HEK293T (cell line): ENCODE results near the gene RNASEH1.

Experiments
- CTCF ChIA-PET: fragments of 350-600 bp; formaldehyde crosslinking; extraction: SDS; loops from one replicate; lab custom pipeline; 2021; ENCODE audit warnings: antibody characterized with exemption, inconsistent platforms; lab: Yijun Ruan, JAX
- POLR2A ChIA-PET: fragments of 350-600 bp; formaldehyde crosslinking; extraction: SDS; loops from one replicate; lab custom pipeline; 2020; ENCODE audit warnings: antibody characterized with exemption, inconsistent platforms; lab: Yijun Ruan, JAX
- DNase-seq: peaks from one replicate; pipeline ENCODE4 v3.0.0; 2012; ENCODE audit warnings: mixed read lengths; ENCODE audit errors: extremely low spot score
- ARNT ChIP-seq: fragments of 450-650 bp; IDR thresholded peaks from 2 replicates; pipeline ENCODE4 v1.6.1; 2017; ENCODE audit warnings: mild to moderate bottlenecking
- BHLHE40 ChIP-seq: fragments of 450-650 bp; IDR thresholded peaks from 2 replicates; pipeline ENCODE4 v1.6.1; 2016; ENCODE audit warnings: mild to moderate bottlenecking, moderate library complexity, borderline replicate concordance
- CTBP1 ChIP-seq: fragments of 450-650 bp; IDR thresholded peaks from 2 replicates; pipeline ENCODE4 v1.6.1; 2016; ENCODE audit warnings: borderline replicate concordance
- ELF4 ChIP-seq: fragments of 450-650 bp; IDR thresholded peaks from 2 replicates; pipeline ENCODE4 v1.6.1; 2017; ENCODE audit warnings: antibody characterized with exemption
- FOXA1 ChIP-seq: fragments of 450-650 bp; IDR thresholded peaks from 2 replicates; pipeline ENCODE4 v1.6.1; 2016; ENCODE audit warnings: mild to moderate bottlenecking
- FOXK2 ChIP-seq: fragments of 450-650 bp; IDR thresholded peaks from 2 replicates; pipeline ENCODE4 v1.6.1; 2016; ENCODE audit warnings: mild to moderate bottlenecking
- FOXM1 ChIP-seq: fragments of 450-650 bp; IDR thresholded peaks from 2 replicates; pipeline ENCODE4 v1.6.1; 2017; ENCODE audit warnings: mild to moderate bottlenecking, borderline replicate concordance
- HDGF ChIP-seq: fragments of 450-650 bp; IDR thresholded peaks from 2 replicates; pipeline ENCODE4 v1.6.1; 2017; ENCODE audit warnings: antibody characterized with exemption, borderline replicate concordance
- L3MBTL2 ChIP-seq: fragments of 450-650 bp; conservative IDR thresholded peaks from 2 replicates; pipeline ENCODE4 v1.6.1; 2016; ENCODE audit warnings: mild to moderate bottlenecking
- LEF1 ChIP-seq: fragments of 450-650 bp; IDR thresholded peaks from 2 replicates; pipeline ENCODE4 v1.6.1; 2017; ENCODE audit warnings: mild to moderate bottlenecking, borderline replicate concordance
- NFRKB ChIP-seq: fragments of 450-650 bp; IDR thresholded peaks from 2 replicates; pipeline ENCODE4 v1.6.1; 2016; ENCODE audit warnings: mild to moderate bottlenecking, moderate library complexity
- PKNOX1 ChIP-seq: fragments of 450-650 bp; IDR thresholded peaks from 2 replicates; pipeline ENCODE4 v1.6.1; 2016
- SP1 ChIP-seq: fragments of 450-650 bp; IDR thresholded peaks from 2 replicates; pipeline ENCODE4 v1.6.1; 2017
- SUZ12 ChIP-seq: fragments of 450-650 bp; IDR thresholded peaks from 2 replicates; pipeline ENCODE4 v1.6.1; 2016; ENCODE audit warnings: mild to moderate bottlenecking
- TARDBP ChIP-seq: fragments of 450-650 bp; IDR thresholded peaks from 2 replicates; pipeline ENCODE4 v1.6.1; 2016
- ZNF384 ChIP-seq: fragments of 450-650 bp; IDR thresholded peaks from 2 replicates; pipeline ENCODE4 v1.6.1; 2016

RNASEH1 gene

DNA sequence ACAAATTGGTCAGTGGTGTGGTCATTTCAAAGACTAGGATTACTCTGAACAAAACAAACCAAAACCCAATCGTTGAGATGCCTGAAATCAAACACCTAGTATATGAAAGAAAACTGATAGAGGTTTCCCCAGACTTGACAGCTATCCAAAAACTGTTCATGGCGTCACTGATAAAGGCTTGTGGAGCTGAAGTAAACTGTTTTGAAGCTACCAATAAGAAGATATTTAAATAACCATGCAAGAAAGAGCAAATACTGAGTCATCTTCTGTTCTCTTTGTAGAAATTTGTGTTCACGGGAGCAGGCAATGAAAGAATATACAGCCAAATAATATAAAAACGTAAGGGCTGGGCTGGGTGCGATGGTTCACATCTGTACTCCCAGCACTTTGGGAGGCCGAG lies 29.3 kb upstream of the RNASEH1 start:
- ChIA-PET POLR2A (interaction anchor here (0.9 to 1.7 kb wide), 2 partner anchors 12 to 29 kb away, joined by 7 to 8 read pairs; partner anchors contain the start of gene RNASEH1), CTCF (no interaction called here)
- TF ChIP-seq LEF1: no peak
- TF ChIP-seq SP1: no peak
- TF ChIP-seq ZNF384: no peak
- TF ChIP-seq SUZ12: no peak
- TF ChIP-seq ARNT: no peak
- no peak for TF ChIP-seq TARDBP
- no peak for TF ChIP-seq BHLHE40
- TF ChIP-seq FOXM1: no peak
- DNase-seq: no peak

GRCh38 chr2:3587021-3587420 lies 28.9 kb upstream of the RNASEH1 start:
- ChIA-PET POLR2A (interaction anchor here (0.9 to 1.7 kb wide), 2 partner anchors 11 to 29 kb away, joined by 7 to 8 read pairs; partner anchors contain the start of gene RNASEH1), CTCF (no interaction called here)
- DNase-seq: no peak
- TF ChIP-seq ELF4 (no peak), FOXK2 (no peak), ZNF384 (no peak), L3MBTL2 (no peak), LEF1 (no peak)

DNA sequence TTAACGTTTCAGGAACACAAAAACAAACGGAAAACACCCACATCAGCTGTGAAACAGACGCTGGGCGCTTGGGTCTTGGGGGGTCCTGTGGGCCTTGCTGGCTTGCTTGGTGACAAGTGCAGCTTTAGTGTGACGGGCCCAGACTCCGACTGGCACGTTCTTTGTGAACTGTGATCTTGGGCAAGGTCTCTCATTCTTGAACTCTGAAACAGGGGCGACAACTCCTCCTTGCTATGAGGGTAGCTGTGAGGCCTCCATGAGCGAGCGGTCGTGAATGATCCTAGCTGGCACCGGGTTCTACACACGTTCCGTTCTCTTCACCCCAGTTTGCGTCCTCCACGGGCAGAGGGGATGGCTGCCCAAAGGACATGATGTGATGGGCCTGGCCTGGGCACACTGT lies 28.1 kb upstream of the RNASEH1 start:
- POLR2A ChIA-PET: interaction anchor here (1.7 kb wide), 1 partner anchor 28 kb away, joined by 8 read pairs; the partner anchor contains the start of gene RNASEH1
- no peak for TF ChIP-seq ZNF384
- no peak for TF ChIP-seq SP1
- TF ChIP-seq L3MBTL2: no peak
- no peak for TF ChIP-seq TARDBP
- TF ChIP-seq HDGF: no peak
- TF ChIP-seq FOXA1: no peak
- no peak for TF ChIP-seq CTBP1
- no peak for TF ChIP-seq NFRKB
- no peak for TF ChIP-seq LEF1
- TF ChIP-seq ARNT: no peak
- TF ChIP-seq ELF4: no peak
- no peak for TF ChIP-seq PKNOX1
- no peak for TF ChIP-seq FOXM1
- no peak for TF ChIP-seq SUZ12
- TF ChIP-seq FOXK2: no peak
- CTCF ChIA-PET: interaction anchor here (1.1 kb wide), 1 partner anchor 123 kb away, joined by 3 read pairs; no protein-coding TSS in a partner anchor
- DNase-seq: no peak

- ChIA-PET POLR2A (interaction anchor here (1.6 kb wide), 1 partner anchor 27 kb away, joined by 8 read pairs; the partner anchor contains the start of gene RNASEH1), CTCF (interaction anchor here (1.1 kb wide), 1 partner anchor 122 kb away, joined by 3 read pairs; no protein-coding TSS in a partner anchor)
- no peak for DNase-seq
- no peak for TF ChIP-seq CTBP1
- TF ChIP-seq FOXK2: no peak
- no peak for TF ChIP-seq HDGF
- no peak for TF ChIP-seq FOXM1
- no peak for TF ChIP-seq ARNT
- no peak for TF ChIP-seq PKNOX1
- no peak for TF ChIP-seq L3MBTL2
These were observed 27.4 kb upstream of the RNASEH1 start for GRCh38 chr2:3585261-3586109.

GRCh38 chr2:3584608-3585260 lies 26.6 kb upstream of the RNASEH1 start:
- DNase-seq: no peak
- ChIA-PET POLR2A (interaction anchor here (0.7 to 1.6 kb wide), 4 partner anchors 9 to 26 kb away, joined by 3 to 8 read pairs (median 5); partner anchors contain the start of gene RNASEH1), CTCF (no interaction called here)
- TF ChIP-seq L3MBTL2 (no peak), BHLHE40 (no peak), ZNF384 (no peak)

- CTCF ChIA-PET: no interaction called here
- TF ChIP-seq ZNF384 (no peak), FOXA1 (no peak), LEF1 (no peak), HDGF (no peak), L3MBTL2 (no peak), PKNOX1 (no peak), ARNT (no peak), ELF4 (no peak), BHLHE40 (no peak), SP1 (no peak), FOXK2 (no peak), TARDBP (no peak), CTBP1 (no peak), FOXM1 (no peak), SUZ12 (no peak), NFRKB (no peak)
- POLR2A ChIA-PET: interaction anchor here (0.7 to 1.6 kb wide), 5 partner anchors 8 to 26 kb away, joined by 3 to 8 read pairs (median 3); partner anchors contain the start of gene RNASEH1
- DNase-seq: no peak
These were observed 25.9 kb upstream of the RNASEH1 start for GRCh38 chr2:3584076-3584475.
